ENCODE measurements around the gene OR51B4. TPM values are rescaled to one million over a fixed set of nuclear protein-coding genes. Genes with fewer than 3 reads are reported as not detected.
"Not testable (repeated sequence)": the region's sequence is repeated elsewhere in the genome, so short reads cannot be mapped to it uniquely, and the experiment has no call there.

Gene OR51B4
- polyA plus RNA-seq, 4 donors: 0.12 to 0.24 TPM; not detected in 2

DNA sequence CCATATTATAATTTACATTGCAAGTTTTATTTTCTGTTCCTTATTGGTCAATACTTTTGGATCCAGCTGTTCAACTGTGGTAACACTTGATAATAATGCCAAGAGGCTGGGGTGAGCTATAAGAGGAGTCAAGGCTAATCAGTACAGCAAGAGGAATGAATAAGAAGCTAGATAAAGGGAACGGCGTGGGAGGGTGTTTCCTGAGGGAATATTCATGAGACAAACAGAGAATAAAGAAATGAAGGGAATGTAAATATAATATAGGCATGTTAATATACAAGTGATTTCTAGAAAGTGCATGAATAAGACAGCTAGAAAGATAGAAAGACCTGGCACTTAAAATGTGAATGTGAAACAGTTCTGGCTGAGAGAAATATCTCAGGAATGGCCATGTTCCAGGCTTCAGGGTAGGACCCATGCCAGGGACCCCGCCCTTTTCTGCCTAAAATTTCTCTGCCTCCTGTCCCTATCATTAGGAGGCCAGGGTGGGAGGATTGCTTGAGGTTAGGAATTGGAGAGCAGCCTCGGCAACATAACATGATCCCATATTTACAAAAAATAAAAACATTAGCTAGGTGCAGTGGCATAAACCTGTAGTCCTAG, 3.9 kb downstream of the OR51B4 start:
- DNase-seq (ENCODE audit: low read depth in 4 of 4, low spot score in 3 of 4): no peak

GRCh38 chr11:5294342-5294995, 7.3 kb downstream of the OR51B4 start:
- DNase-seq (ENCODE audit: low read depth in 4 of 4, low spot score in 3 of 4): not testable (repeated sequence)

DNA sequence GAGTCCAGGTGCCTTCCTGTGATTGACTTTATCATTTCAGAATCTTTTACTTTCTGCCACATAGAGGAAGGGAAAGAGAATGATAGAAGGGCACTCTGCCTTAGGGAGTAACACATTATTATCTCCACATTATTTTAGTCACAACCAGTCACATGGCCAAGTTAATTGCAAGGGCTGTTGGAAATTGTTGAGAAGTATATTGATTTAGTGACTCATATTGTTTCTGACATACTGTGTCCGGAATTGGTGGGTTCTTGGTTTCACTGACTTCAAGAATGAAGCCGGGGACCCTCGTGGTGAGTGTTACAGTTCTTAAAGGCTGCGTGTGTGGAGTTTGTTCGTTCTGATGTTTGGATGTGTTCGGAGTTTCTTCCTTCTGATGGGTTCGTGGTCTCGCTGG, 8.7 kb downstream of the OR51B4 start:
- DNase-seq (ENCODE audit: low read depth in 4 of 4, low spot score in 3 of 4): no peak

- no peak for DNase-seq (ENCODE audit: low read depth in 4 of 4, low spot score in 3 of 4)
Measured at GRCh38 chr11:5291207-5291838, 10.4 kb downstream of the OR51B4 start.

- DNase-seq (ENCODE audit: low read depth in 4 of 4, low spot score in 3 of 4): no peak
Measured at GRCh38 chr11:5290106-5290505, 11.6 kb downstream of the OR51B4 start.

DNA sequence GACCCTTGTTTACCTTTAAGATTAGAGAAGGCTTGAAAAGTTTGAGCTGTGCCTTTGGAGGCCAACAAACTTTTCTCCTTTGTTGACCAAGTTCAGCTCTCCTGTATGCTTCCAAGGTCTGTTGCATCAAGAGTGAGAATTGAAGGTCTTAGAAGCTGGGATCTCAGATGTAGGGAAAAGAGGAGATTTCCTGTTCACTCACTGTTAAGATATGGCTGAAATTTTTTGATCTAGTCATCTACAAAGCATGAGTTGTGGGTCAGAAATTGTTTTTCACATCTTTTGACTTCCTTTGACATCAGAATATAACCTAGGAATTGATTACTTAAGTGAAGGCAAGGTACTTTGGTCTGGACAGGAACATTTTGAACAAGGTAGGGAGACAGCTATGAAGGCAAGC, 12.1 kb downstream of the OR51B4 start:
- DNase-seq (ENCODE audit: low read depth in 4 of 4, low spot score in 3 of 4): no peak

GRCh38 chr11:5288906-5289550, 12.7 kb downstream of the OR51B4 start:
- DNase-seq (ENCODE audit: low read depth in 4 of 4, low spot score in 3 of 4): no peak

DNA sequence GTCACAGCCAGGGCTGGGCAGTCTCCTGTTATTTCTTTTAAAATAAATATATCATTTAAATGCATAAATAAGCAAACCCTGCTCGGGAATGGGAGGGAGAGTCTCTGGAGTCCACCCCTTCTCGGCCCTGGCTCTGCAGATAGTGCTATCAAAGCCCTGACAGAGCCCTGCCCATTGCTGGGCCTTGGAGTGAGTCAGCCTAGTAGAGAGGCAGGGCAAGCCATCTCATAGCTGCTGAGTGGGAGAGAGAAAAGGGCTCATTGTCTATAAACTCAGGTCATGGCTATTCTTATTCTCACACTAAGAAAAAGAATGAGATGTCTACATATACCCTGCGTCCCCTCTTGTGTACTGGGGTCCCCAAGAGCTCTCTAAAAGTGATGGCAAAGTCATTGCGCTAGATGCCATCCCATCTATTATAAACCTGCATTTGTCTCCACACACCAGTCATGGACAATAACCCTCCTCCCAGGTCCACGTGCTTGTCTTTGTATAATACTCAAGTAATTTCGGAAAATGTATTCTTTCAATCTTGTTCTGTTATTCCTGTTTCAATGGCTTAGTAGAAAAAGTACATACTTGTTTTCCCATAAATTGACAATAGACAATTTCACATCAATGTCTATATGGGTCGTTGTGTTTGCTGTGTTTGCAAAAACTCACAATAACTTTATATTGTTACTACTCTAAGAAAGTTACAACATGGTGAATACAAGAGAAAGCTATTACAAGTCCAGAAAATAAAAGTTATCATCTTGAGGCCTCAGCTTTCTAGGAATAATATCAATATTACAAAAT, 13.4 kb downstream of the OR51B4 start:
- no peak for DNase-seq (ENCODE audit: low read depth in 4 of 4, low spot score in 3 of 4)

GRCh38 chr11:5286901-5287300, 14.8 kb downstream of the OR51B4 start:
- no peak for DNase-seq (ENCODE audit: low read depth in 4 of 4, low spot score in 3 of 4)

DNA sequence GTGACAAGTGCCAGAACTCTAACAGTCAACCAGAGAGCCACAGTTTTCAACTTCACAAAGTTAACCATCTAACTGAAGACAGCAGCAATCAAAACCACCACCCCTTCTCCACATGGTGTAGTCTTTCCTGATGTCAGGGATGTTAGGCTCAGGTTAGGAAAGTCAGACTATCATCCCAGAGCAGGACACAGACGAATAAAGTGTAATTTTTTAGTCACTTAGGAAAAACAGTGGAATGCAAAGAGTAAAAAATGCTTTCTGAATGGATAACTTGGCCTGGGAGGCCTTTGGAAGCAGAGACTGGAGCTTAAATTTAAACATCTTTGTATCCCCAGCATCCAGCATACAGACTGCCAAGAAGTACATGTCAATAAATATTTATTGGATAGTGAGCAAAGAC, 15.4 kb downstream of the OR51B4 start:
- no peak for DNase-seq (ENCODE audit: low read depth in 4 of 4, low spot score in 3 of 4)

GRCh38 chr11:5285703-5286340, 15.9 kb downstream of the OR51B4 start:
- no peak for DNase-seq (ENCODE audit: low read depth in 4 of 4, low spot score in 3 of 4)

DNA sequence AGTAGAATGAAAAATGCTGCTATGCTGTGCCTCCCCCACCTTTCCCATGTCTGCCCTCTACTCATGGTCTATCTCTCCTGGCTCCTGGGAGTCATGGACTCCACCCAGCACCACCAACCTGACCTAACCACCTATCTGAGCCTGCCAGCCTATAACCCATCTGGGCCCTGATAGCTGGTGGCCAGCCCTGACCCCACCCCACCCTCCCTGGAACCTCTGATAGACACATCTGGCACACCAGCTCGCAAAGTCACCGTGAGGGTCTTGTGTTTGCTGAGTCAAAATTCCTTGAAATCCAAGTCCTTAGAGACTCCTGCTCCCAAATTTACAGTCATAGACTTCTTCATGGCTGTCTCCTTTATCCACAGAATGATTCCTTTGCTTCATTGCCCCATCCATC, 17.1 kb downstream of the OR51B4 start:
- no peak for DNase-seq (ENCODE audit: low read depth in 4 of 4, low spot score in 3 of 4)

GRCh38 chr11:5283882-5284281, 17.9 kb downstream of the OR51B4 start:
- DNase-seq (ENCODE audit: low read depth in 4 of 4, low spot score in 3 of 4): no peak

GRCh38 chr11:5283086-5283485, 18.7 kb downstream of the OR51B4 start:
- DNase-seq (ENCODE audit: low read depth in 4 of 4, low spot score in 3 of 4): no peak

DNA sequence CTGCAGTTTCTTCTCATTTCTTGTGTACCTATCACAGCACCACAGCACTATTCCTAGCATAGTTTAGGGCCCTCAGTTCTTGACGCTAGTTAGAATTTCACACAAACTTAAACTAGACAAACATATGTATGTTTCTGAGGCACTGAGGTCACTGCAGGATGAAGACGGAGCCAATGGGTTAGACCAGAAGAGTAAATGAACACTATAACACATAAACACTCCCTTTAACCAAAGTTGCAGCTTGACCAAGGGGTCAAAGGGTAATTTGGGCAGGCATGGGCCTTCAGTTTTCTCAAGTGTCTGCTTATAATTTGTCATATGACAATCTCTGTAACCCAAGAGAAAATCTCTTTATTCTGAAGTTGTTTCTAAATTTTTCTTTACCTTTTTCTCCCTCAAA, 19.1 kb downstream of the OR51B4 start:
- no peak for DNase-seq (ENCODE audit: low read depth in 4 of 4, low spot score in 3 of 4)

DNA sequence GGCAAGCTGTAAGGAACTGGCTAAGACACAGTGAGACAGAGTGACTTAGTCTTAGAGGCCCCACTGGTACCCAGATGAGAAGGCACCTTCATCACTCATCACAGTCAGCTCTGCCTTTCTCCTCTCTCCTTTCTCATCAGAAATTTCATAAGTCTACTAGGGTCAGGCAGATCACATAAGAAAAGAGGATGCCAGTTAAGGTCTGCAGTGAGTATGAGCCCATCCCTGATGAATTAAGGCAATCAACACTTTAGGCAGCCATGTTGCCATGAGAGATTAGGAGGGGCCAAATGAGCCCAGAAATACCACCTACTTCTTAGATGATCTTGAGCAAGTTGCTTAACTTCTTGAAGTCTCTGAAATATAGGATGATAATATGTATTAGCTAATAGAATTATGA, 20.1 kb downstream of the OR51B4 start:
- no peak for DNase-seq (ENCODE audit: low read depth in 4 of 4, low spot score in 3 of 4)

DNA sequence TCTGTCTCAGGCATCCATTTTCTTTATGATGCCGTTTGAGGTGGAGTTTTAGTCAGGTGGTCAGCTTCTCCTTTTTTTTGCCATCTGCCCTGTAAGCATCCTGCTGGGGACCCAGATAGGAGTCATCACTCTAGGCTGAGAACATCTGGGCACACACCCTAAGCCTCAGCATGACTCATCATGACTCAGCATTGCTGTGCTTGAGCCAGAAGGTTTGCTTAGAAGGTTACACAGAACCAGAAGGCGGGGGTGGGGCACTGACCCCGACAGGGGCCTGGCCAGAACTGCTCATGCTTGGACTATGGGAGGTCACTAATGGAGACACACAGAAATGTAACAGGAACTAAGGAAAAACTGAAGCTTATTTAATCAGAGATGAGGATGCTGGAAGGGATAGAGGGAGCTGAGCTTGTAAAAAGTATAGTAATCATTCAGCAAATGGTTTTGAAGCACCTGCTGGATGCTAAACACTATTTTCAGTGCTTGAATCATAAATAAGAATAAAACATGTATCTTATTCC, 21.1 kb downstream of the OR51B4 start:
- DNase-seq (ENCODE audit: low read depth in 4 of 4, low spot score in 3 of 4): no peak

GRCh38 chr11:5279471-5280090, 22.2 kb downstream of the OR51B4 start:
- DNase-seq (ENCODE audit: low read depth in 4 of 4, low spot score in 3 of 4): no peak

DNA sequence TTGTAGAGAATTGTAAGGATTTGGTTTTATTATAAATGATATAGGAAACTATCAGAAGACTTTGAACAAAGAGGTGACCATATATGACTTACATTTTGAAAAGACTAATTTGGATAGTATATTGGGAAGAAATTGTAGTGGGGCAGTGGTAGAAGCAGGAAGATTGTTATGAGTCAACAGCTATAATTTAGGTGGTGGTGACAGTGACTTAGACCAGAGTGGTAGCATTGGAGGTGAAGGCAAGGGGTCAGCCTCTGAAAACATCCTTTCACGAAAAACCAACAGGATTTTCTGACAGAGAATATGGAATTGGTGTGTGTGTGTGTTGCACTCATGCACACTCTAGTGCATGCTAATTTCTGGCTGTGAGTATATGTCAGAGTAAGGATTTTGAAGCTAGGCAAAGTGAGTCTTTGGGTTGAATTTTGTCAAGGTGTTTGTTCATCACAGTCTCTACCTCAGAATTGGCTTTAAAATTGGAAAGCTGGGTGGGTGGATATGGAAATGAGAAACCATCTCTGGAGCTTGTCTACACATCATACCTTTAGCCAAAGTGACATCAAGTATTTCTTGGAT, 23.9 kb downstream of the OR51B4 start:
- no peak for DNase-seq (ENCODE audit: low read depth in 4 of 4, low spot score in 3 of 4)
